AG04450 (cell line): ENCODE results near the gene ZNF106. TPM values are rescaled to one million over a fixed set of nuclear protein-coding genes. Genes with fewer than 3 reads are reported as not detected.

ENCODE experiments used
- CTCF ChIA-PET: fragments of 300-600, 350-600 bp; formaldehyde crosslinking; extraction: SDS; loops from one replicate; lab custom pipeline; 2022; ENCODE audit warnings: antibody characterized with exemption, inconsistent platforms; lab: Charles Lee
- POLR2A ChIA-PET: fragments of 350-600 bp; formaldehyde crosslinking; extraction: SDS; loops from one replicate; lab custom pipeline; 2021; ENCODE audit warnings: antibody characterized with exemption, inconsistent platforms; lab: Yijun Ruan, JAX
- DNase-seq: peaks from one replicate; pipeline ENCODE4 v3.0.0-alpha.2; 2011; ENCODE audit warnings: low read depth, low spot score
- H3K27ac ChIP-seq: one replicate; pipeline ENCODE4 v1.5.1; 2012; ENCODE audit warnings: low read depth, low read length, control low read depth
- H3K27me3 ChIP-seq: one replicate; pipeline ENCODE4 v1.6.0; 2012; ENCODE audit warnings: low read length; ENCODE audit not compliant: control insufficient read depth, insufficient read depth
- H3K4me3 ChIP-seq: 2 replicates; pipeline ENCODE4 v1.5.1; 2011; ENCODE audit warnings: mild to moderate bottlenecking, low read depth, low read length, control low read depth
- H3K9me3 ChIP-seq: 2 replicates; pipeline ENCODE4 v1.5.1; 2012; ENCODE audit warnings: low read length; ENCODE audit not compliant: control insufficient read depth, insufficient read depth
- polyA plus RNA-seq: library from polyadenylated mRNA; depleted of rRNA; stranded (reverse); fragments of >200 nt; gene quantifications from 2 replicates; pipeline ENCODE4 v1.2.3, GENCODE V29; 2011
- TF ChIP-seq, protein P1 (sequence below): IDR thresholded peaks from 2 replicates; pipeline ENCODE4 v1.5.1; 2011; ENCODE audit warnings: low read depth, low read length, control low read depth, inconsistent platforms

Gene ZNF106
- polyA plus RNA-seq, 1 experiment: 67.4 TPM

DNA sequence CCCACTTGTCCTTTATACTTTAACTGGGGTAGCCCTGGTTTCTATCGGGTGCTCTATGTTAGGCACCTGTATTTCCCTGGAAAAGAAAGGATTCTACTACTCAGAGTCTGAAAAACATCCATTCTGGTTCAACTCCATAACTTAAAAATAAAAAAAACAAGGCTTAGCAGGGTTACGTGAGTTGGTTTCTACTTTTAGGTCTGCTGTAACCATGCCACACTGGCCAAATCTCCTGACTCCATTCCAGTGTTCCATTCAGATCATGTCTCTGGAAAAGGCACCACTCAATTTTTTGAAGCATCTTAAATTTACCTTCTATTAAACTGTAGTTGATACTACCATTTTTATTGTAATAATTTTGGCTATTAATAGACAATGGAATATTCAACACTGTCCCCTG is 69.6 kb downstream of the ZNF106 start:
- no peak for DNase-seq
- Histone ChIP-seq H3K9me3 (no peaks in the 10 kb centered on the region), H3K27me3 (no peaks in the 10 kb centered on the region), H3K4me3 (no peak overlapping the region), H3K27ac (no peak overlapping the region)
- TF ChIP-seq, protein P1, sequence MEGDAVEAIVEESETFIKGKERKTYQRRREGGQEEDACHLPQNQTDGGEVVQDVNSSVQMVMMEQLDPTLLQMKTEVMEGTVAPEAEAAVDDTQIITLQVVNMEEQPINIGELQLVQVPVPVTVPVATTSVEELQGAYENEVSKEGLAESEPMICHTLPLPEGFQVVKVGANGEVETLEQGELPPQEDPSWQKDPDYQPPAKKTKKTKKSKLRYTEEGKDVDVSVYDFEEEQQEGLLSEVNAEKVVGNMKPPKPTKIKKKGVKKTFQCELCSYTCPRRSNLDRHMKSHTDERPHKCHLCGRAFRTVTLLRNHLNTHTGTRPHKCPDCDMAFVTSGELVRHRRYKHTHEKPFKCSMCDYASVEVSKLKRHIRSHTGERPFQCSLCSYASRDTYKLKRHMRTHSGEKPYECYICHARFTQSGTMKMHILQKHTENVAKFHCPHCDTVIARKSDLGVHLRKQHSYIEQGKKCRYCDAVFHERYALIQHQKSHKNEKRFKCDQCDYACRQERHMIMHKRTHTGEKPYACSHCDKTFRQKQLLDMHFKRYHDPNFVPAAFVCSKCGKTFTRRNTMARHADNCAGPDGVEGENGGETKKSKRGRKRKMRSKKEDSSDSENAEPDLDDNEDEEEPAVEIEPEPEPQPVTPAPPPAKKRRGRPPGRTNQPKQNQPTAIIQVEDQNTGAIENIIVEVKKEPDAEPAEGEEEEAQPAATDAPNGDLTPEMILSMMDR: no peak
- ChIA-PET CTCF (no interaction called here), POLR2A (no interaction called here)

GRCh38 chr15:42419369-42419768 is 71.6 kb downstream of the ZNF106 start:
- H3K27me3 ChIP-seq: no peaks in the 10 kb centered on the region
- H3K27ac ChIP-seq: no peak overlapping the region
- ChIA-PET POLR2A (no interaction called here), CTCF (no interaction called here)
- no peak for DNase-seq
- TF ChIP-seq, protein P1: no peak
- H3K9me3 ChIP-seq: no peaks in the 10 kb centered on the region
- H3K4me3 ChIP-seq: no peak overlapping the region

- no peak overlapping the region for H3K4me3 ChIP-seq
- TF ChIP-seq, protein P1: no peak
- no peaks in the 10 kb centered on the region for H3K27me3 ChIP-seq
- POLR2A ChIA-PET: no interaction called here
- no peaks in the 10 kb centered on the region for H3K9me3 ChIP-seq
- no peak overlapping the region for H3K27ac ChIP-seq
- DNase-seq: no peak
- CTCF ChIA-PET: no interaction called here
These were observed 77.0 kb downstream of the ZNF106 start for GRCh38 chr15:42413920-42414319.

DNA sequence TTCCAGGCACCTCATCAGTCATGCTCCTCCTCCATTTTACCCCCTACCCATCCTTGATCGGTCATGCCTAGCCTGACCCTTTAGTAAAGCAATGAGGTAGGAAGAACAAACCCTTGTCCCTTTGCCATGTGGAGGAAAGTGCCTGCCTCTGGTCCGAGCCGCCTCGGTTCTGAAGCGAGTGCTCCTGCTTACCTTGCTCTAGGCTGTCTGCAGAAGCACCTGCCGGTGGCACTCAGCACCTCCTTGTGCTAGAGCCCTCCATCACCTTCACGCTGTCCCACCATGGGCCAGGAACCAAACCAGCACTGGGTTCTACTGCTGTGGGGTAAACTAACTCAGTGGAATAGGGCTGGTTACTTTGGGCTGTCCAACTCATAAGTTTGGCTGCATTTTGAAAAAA is 79.1 kb downstream of the ZNF106 start:
- no peaks in the 10 kb centered on the region for H3K9me3 ChIP-seq
- no peaks in the 10 kb centered on the region for H3K27me3 ChIP-seq
- ChIA-PET CTCF (interaction anchor here (1.2 kb wide), 1 partner anchor 139 kb away, joined by 3 read pairs; the partner anchor contains the start of genes GANC and TMEM87A), POLR2A (no interaction called here)
- TF ChIP-seq, protein P1: no peak
- no peak for DNase-seq
- H3K27ac ChIP-seq: no peak overlapping the region
- no peak overlapping the region for H3K4me3 ChIP-seq

GRCh38 chr15:42409011-42409410 is 81.9 kb downstream of the ZNF106 start:
- ChIA-PET CTCF (no interaction called here), POLR2A (no interaction called here)
- TF ChIP-seq, protein P1: no peak
- Histone ChIP-seq H3K9me3 (no peaks in the 10 kb centered on the region), H3K27ac (no peak overlapping the region), H3K4me3 (no peak overlapping the region), H3K27me3 (no peaks in the 10 kb centered on the region)
- no peak for DNase-seq
